HG02840 (cell line): ENCODE data around the gene KSR1.

ENCODE experiments used
- ATAC-seq: cut with Tn5 transposase; IDR thresholded peaks from one replicate; pipeline ENCODE4 v1.9.1; 2021; ENCODE audit warnings: mild to moderate bottlenecking, moderate library complexity, moderate number of reproducible peaks; ENCODE audit not compliant: unreplicated experiment, low FRiP score

KSR1 gene

GRCh38 chr17:27566671-27567562, 110.7 kb downstream of the KSR1 start:
- no peak for ATAC-seq

DNA sequence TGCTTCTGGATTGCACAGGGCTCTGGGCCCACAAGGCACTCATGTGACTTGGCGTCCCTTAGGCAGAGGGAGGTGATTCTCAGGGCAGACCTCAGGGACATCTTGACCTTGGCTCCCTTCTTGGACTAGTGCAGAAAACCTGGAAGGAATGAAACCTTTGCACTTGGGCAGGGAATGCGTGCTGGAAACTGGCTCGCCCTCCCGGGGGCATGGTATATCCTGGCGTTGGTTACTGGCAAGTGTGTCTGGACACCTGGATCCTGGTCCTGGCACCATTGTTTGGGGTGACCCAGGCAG, 111.3 kb downstream of the KSR1 start:
- no peak for ATAC-seq

- no peak for ATAC-seq
Observed at GRCh38 chr17:27568216-27568615, 112.0 kb downstream of the KSR1 start.

- ATAC-seq, result no peak
Observed at GRCh38 chr17:27568811-27569210, 112.6 kb downstream of the KSR1 start.

DNA sequence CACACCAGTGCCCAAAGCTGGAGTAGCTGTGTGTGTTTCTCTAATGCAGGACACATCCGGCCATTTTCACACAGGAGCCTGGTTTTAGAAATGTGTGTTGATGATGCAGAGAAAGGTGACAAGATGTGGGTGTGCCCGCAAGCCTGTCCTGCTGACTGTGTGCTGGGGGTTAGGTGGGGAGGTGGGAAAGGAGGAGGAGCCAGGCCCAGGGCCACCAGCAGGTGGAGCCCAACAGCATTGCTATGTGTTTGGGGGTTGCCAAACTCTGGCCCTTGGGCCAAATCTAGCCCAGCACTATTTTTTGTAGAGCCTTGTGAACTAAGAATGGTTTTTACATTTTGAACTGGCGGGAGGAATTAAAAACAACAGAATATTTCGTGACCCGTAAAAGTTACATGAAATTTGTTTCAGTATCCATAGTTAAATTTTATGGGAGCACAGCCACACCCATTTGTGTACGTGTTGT, 113.0 kb downstream of the KSR1 start:
- no peak for ATAC-seq

GRCh38 chr17:27569884-27570577, 113.8 kb downstream of the KSR1 start:
- ATAC-seq, result no peak

GRCh38 chr17:27570578-27570914, 114.3 kb downstream of the KSR1 start:
- ATAC-seq, result no peak

DNA sequence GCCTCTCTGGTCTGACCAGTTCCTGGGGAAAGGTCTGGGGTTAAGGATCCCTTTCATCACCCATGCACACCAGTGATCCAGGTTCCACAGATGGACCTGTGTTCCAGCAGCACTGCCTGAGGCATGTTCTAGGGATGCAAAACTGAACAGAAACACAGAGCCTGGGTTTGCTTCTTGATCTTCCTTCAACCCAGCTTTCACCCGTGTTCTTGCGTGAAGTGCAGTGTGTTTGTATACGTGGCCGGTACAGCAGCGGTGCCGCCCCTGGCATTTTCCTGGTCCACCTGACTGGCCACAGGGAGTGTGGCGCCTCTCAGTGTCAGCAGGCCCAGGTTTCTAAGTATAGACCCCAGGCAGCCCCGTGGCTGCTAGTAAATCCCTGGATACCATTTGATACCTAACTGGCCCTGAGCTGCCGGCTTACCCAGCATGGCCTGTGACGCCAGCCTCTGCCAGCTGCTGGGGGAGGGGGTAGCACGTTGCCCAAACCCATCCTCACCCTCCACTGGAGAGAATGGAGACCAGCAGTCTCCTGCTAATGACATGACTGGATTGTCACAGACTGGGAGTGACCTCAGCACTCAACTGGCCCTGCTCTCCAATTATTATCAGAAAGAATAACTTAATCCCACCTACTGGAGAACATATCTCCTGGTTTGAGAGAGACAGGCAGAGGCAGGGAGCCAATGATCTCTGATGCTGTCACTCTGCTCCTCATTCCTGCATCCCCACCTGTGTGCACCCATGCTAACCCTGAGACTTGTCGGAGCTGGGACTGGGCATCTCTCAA, 115.5 kb downstream of the KSR1 start:
- ATAC-seq, result no peak

DNA sequence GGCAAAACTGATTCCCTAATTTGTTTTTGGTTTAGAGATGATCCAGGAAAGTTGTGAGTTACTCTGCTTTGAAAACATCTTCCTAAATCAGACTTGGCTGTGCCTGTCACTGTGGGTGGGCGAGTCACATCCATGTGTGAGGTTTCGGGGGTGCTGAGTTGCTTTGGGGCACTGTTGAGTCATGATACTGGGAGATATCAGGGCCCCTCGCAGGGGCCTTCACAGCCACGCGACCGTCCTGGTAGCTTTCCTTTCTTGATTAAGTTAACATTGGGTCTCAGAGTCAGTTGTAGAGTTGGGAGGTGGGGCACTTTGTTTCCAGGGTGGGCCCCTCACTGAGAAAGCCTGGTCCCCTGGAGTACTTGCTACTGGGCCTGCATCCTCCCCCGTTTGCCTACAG, 116.4 kb downstream of the KSR1 start:
- ATAC-seq, result no peak

DNA sequence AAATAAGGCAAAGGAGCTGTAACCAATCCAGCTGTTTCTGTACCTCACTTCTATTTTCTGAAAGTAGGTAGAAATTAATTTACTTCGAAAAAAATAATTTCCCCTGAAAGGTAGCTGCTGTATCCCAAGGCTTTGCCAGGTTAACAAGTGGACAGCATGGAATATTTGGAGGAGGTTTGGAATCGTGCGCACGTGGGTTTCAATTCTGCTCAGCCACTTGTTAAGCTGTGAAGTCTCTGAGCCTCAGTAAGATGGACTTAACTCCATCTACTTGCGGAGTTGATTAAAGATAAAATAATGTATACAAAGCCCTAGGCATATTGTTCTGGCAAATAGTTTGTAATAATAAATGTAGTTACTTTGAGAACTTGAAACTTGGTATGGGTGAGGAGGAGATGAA, 117.3 kb downstream of the KSR1 start:
- ATAC-seq, result no peak

DNA sequence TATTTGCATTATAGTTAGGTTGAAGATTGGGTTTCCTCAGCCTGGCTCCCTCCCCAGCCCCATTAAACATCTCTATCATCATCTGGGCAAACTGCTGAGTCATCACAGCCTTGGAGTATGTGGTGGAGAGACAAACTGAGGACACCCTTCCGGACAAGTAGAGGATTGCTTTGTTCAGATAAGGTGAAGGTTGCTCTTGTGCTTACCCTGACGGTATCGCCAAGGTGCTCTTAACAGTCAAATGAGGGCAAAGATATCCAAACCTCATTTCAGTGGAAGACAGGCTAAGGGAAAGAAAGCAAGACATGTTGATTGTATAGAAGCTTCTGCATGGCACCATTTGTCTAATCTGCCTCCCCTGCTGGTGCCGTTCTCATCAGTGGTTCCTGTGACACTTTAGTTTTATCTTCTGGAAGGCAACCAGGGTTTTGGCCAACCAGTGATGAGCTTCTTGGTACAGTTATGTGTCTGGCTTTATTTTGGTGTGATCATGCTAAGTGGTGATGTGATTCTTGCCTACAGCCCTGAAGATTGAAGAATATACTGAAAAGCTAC, 117.8 kb downstream of the KSR1 start:
- ATAC-seq, result no peak

- ATAC-seq, result no peak
Observed at GRCh38 chr17:27575096-27575911, 119.1 kb downstream of the KSR1 start.

DNA sequence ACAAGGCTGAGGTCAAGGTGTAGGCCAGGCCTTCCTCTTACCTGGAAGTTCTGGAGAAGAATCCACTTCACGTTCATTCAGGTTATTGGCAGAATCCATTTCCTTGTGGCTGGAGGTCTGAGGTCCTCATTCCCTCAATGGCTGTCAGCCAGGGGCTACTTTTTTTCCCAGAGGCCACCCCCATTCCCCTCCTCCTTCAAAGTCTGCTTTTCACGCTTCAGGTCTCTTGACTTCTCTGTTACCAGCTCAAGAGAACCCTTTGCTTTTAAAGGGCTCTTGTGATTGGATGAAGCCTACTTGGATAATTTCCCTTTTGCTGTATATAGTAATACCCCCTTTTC, 119.6 kb downstream of the KSR1 start:
- ATAC-seq, result no peak

- no peak for ATAC-seq
Observed at GRCh38 chr17:27576477-27577083, 120.3 kb downstream of the KSR1 start.

DNA sequence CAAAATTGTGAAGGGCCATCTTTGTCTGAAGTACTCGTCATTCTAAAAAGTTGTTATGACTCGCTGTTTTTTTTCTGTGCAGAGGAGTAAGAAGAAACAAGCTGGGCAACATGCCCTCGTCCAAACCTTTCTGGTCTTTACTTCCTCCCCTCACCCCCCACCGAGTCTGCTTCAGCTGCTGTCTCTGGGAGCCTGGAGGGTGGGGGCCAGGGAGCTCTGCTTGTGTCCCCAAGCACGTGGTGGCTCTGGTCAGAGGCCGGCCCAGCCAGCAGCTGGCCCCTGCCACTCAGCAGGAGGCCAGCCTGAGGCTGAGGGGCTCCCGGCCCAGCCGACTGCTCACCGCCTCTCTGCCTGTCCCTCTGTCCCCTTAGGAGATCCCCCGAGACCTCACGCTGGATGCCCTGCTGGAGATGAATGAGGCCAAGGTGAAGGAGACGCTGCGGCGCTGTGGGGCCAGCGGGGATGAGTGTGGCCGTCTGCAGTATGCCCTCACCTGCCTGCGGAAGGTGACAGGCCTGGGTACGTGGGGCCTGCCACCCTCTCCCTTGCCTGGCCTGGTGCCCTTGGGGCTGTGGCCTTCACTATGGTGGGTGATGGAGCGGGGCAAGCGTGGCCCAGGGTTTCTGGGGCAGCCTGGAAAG, 121.0 kb downstream of the KSR1 start:
- ATAC-seq, result no peak

GRCh38 chr17:27577884-27578717, 121.9 kb downstream of the KSR1 start:
- no peak for ATAC-seq

GRCh38 chr17:27578718-27579085, 122.5 kb downstream of the KSR1 start:
- ATAC-seq, result no peak

GRCh38 chr17:27579304-27579703, 123.1 kb downstream of the KSR1 start:
- ATAC-seq, result no peak

DNA sequence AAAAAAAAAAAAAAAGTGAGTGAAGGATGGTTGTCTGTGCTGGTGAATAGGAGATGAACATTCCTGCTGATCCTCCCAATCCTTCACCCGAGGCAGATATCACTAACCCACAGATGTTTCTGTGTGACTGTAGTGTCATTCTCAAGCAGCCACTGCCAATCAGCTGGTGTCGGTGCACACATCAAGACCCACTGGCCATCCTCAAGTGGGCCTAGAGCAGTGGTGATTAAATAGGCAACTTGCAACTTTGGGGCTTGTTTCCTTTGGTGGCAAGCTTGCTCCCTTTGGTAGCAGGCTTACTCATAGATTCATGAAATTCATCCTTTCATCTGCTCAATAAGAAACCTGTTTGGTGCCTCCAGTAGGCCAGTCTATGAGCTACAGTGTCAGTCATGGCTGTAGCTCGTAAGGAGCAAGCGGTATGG, 123.7 kb downstream of the KSR1 start:
- ATAC-seq, result no peak
